ENCODE measurements around the gene GRM7.

DNA sequence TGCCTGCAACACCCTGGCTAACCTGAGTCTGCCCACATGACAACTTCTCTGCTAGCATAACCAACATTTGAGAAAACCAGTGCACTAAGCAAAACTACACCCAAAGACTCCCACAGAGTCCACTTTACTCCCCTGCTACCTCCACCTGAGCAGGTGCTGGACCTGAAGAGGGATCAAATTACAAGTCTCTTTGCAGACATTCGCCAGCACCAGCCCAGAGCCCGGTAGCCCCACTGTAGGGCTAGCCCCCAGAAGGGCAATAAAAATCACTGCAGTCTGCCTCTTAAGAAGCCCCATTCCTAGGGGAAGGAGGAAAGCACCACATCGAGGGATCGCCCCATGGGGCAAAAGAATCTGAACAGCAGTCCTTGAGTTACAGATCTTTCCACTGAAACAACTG, 472.2 kb downstream of the GRM7 start:
- TF ChIP-seq CTCF (IDR thresholded peaks at IDR 0.05) (no peak), POLR2A (IDR thresholded peaks at IDR 0.05) (no peak), EP300 (IDR thresholded peaks at IDR 0.05) (no peak), POLR2AphosphoS5 (IDR thresholded peaks at IDR 0.05) (no peak)
